DND-41 (cell line): ENCODE data around the gene ACTMAP.

Experiments
- ATAC-seq: fragments of 200-7000 bp; cut with Tn5 transposase; 3 replicates; pipeline ENCODE4 v1.9.1; 2021; ENCODE audit warnings: low read depth; ENCODE audit not compliant: insufficient read depth
- DNase-seq: peaks from one replicate; pipeline ENCODE4 v3.0.0-alpha.2; 2020
- H2AFZ ChIP-seq: 2 replicates; pipeline ENCODE4 v1.6.0; 2012; ENCODE audit warnings: low read depth, low read length
- H3K27ac ChIP-seq: 2 replicates; pipeline ENCODE4 v1.5.1; 2012; ENCODE audit warnings: low read length, inconsistent platforms
- H3K27me3 ChIP-seq: fragments of 200-600 bp; sonication (generic); 2 replicates; pipeline ENCODE4 v1.6.0; 2012; ENCODE audit warnings: low read length, mild to moderate bottlenecking, inconsistent platforms; ENCODE audit not compliant: insufficient read depth, poor library complexity
- H3K36me3 ChIP-seq: 2 replicates; pipeline ENCODE4 v1.5.1; 2012; ENCODE audit warnings: low read length, inconsistent platforms; ENCODE audit not compliant: insufficient read depth
- H3K4me1 ChIP-seq: 2 replicates; pipeline ENCODE4 v1.5.1; 2012; ENCODE audit warnings: mild to moderate bottlenecking, low read length; ENCODE audit not compliant: insufficient read depth
- H3K4me2 ChIP-seq: 2 replicates; pipeline ENCODE4 v1.6.0; 2012; ENCODE audit warnings: mild to moderate bottlenecking, moderate library complexity, low read length, inconsistent platforms; ENCODE audit not compliant: insufficient read depth
- H3K4me3 ChIP-seq, 2 experiments: fragments of 200-600 bp in 1 of 2; shearing (Covaris generic) in 1 of 2; 2 replicates each; pipeline ENCODE4 v1.5.1; 2012 to 2016; ENCODE audit warnings: inconsistent platforms in 2 of 2, low read length in 2 of 2, mild to moderate bottlenecking in 2 of 2, low read depth in 1 of 2, moderate library complexity in 1 of 2
- H3K79me2 ChIP-seq: 2 replicates; pipeline ENCODE4 v1.6.0; 2012; ENCODE audit warnings: low read length, inconsistent platforms; ENCODE audit not compliant: insufficient read depth
- H3K9ac ChIP-seq: 2 replicates; pipeline ENCODE4 v1.6.0; 2012; ENCODE audit warnings: low read depth, mild to moderate bottlenecking, inconsistent platforms, low read length, moderate library complexity
- H3K9me3 ChIP-seq: 2 replicates; pipeline ENCODE4 v1.5.1; 2012; ENCODE audit warnings: low read length, moderate library complexity, mild to moderate bottlenecking, inconsistent platforms; ENCODE audit not compliant: insufficient read depth, severe bottlenecking
- H4K20me1 ChIP-seq: 2 replicates; pipeline ENCODE4 v1.6.0; 2012; ENCODE audit warnings: low read length; ENCODE audit not compliant: insufficient read depth
- EZH2 ChIP-seq: IDR thresholded peaks from 3 replicates; pipeline ENCODE4 v1.6.1; 2012; ENCODE audit warnings: borderline replicate concordance, low read depth, mild to moderate bottlenecking, moderate library complexity, low read length, inconsistent platforms; ENCODE audit not compliant: severe bottlenecking
- TF ChIP-seq, protein P1 (sequence below): IDR thresholded peaks from 2 replicates; pipeline ENCODE4 v1.5.1; 2012; ENCODE audit warnings: borderline replicate concordance, low read length, moderate library complexity, mild to moderate bottlenecking; ENCODE audit not compliant: poor library complexity, severe bottlenecking; ENCODE audit errors: extremely low read depth

The ACTMAP gene

GRCh38 chr19:40723661-40724254 lies 26.5 kb downstream of the ACTMAP start:
- H2AFZ ChIP-seq: no peak overlapping the region
- H3K79me2 ChIP-seq: peaks cover 32% of the 10 kb centered on the region
- H3K27ac ChIP-seq: no peak overlapping the region
- H3K27me3 ChIP-seq: no peaks in the 10 kb centered on the region
- H4K20me1 ChIP-seq: peaks cover 2% of the 10 kb centered on the region; the same call in 1 of the 2 replicates
- no peak for ATAC-seq
- H3K4me2 ChIP-seq: no peak overlapping the region
- no peak overlapping the region for H3K4me3 ChIP-seq
- no peaks in the 10 kb centered on the region for H3K9me3 ChIP-seq
- TF ChIP-seq EZH2: no peak
- TF ChIP-seq, protein P1, sequence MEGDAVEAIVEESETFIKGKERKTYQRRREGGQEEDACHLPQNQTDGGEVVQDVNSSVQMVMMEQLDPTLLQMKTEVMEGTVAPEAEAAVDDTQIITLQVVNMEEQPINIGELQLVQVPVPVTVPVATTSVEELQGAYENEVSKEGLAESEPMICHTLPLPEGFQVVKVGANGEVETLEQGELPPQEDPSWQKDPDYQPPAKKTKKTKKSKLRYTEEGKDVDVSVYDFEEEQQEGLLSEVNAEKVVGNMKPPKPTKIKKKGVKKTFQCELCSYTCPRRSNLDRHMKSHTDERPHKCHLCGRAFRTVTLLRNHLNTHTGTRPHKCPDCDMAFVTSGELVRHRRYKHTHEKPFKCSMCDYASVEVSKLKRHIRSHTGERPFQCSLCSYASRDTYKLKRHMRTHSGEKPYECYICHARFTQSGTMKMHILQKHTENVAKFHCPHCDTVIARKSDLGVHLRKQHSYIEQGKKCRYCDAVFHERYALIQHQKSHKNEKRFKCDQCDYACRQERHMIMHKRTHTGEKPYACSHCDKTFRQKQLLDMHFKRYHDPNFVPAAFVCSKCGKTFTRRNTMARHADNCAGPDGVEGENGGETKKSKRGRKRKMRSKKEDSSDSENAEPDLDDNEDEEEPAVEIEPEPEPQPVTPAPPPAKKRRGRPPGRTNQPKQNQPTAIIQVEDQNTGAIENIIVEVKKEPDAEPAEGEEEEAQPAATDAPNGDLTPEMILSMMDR: no peak
- no peak overlapping the region for H3K9ac ChIP-seq
- DNase-seq: no peak
- H3K36me3 ChIP-seq: peaks cover 40% of the 10 kb centered on the region
- peaks cover 24% of the 10 kb centered on the region for H3K4me1 ChIP-seq

GRCh38 chr19:40721936-40722661 lies 28.2 kb downstream of the ACTMAP start:
- Histone ChIP-seq H4K20me1 (peaks cover 2% of the 10 kb centered on the region; the same call in 1 of the 2 replicates), H3K27ac (no peak overlapping the region), H3K79me2 (peaks cover 48% of the 10 kb centered on the region), H3K36me3 (peaks cover 32% of the 10 kb centered on the region), H2AFZ (no peak overlapping the region), H3K4me1 (peaks cover 40% of the 10 kb centered on the region), H3K4me3 (no peak overlapping the region), H3K27me3 (no peaks in the 10 kb centered on the region), H3K9me3 (no peaks in the 10 kb centered on the region), H3K4me2 (0 out of 2 replicates have a peak overlapping the region, but pooled peaks have one; percentile 5), H3K9ac (no peak overlapping the region)
- ATAC-seq (no peak), DNase-seq (no peak)
- TF ChIP-seq, protein P1: no peak
- no peak for TF ChIP-seq EZH2

DNA sequence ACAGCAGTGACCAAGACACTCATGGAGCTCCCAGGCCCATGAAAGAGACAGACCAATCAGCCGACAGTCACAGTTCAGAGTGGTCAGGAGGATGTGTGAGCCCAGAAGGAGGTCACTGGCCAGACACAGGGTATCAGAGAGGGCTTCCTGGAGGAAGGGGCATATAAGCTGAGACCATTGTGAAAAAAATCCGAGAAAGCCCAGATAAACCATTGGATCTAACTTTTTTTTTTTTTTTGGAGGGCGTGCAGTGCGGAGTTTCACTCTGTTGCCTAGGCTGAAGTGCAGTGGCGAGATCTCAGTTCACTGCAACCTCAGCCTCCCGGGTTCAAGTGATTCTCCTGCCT lies 29.2 kb downstream of the ACTMAP start:
- H3K36me3 ChIP-seq: peaks cover 26% of the 10 kb centered on the region
- H2AFZ ChIP-seq: no peak overlapping the region
- DNase-seq (no peak), ATAC-seq (no peak)
- H3K4me1 ChIP-seq: peaks cover 44% of the 10 kb centered on the region
- H3K9ac ChIP-seq: no peak overlapping the region
- no peak overlapping the region for H3K27ac ChIP-seq
- H3K27me3 ChIP-seq: no peaks in the 10 kb centered on the region
- TF ChIP-seq, protein P1: no peak
- TF ChIP-seq EZH2: no peak
- H3K79me2 ChIP-seq: peaks cover 55% of the 10 kb centered on the region
- no peak overlapping the region for H3K4me2 ChIP-seq
- no peaks in the 10 kb centered on the region for H3K9me3 ChIP-seq
- H3K4me3 ChIP-seq: no peak overlapping the region
- peaks cover 2% of the 10 kb centered on the region; the same call in 1 of the 2 replicates for H4K20me1 ChIP-seq
